K562 (cell line): ENCODE data around the gene GALR3. TPM values are rescaled to one million over a fixed set of nuclear protein-coding genes. Genes with fewer than 3 reads are reported as not detected.
A peak's percentile ranks its signal among the peaks of the same experiment; 100 is the strongest.

Source experiments
- ATAC-seq: fragments of 200-7000 bp; cut with Tn5 transposase; 3 replicates; pipeline ENCODE4 v1.9.1; 2020; ENCODE audit warnings: moderate library complexity
- BruUV-seq: library from RNA; stranded (reverse); fragments of 400-500 nt; replicated peaks from 2 replicates; lab custom pipeline; 2021; lab: Mats Ljungman, UMichigan
- CTCF ChIA-PET: fragments of 300-600 bp; formaldehyde crosslinking; extraction: SDS; loops from one replicate; lab custom pipeline; 2021; ENCODE audit warnings: low intra/inter-chr PET ratio; lab: Yijun Ruan, JAX
- POLR2A ChIA-PET: fragments of 300-600, 350-650 bp; sonication (Branson Sonifier 250); formaldehyde crosslinking; extraction: SDS; loops from one replicate; lab custom pipeline; 2021; ENCODE audit warnings: antibody characterized with exemption, inconsistent platforms; lab: Yijun Ruan, JAX
- DNase-seq, 4 experiments: peaks; one replicate each; pipeline versions ENCODE4 v3.0.0 to v3.0.0-alpha.2; 2011 to 2018; ENCODE audit warnings: low spot score in 3 of 4, mixed read lengths in 3 of 4; ENCODE audit errors: extremely low read depth in 1 of 4
- FAIRE-seq: peaks from 2 replicates; lab custom pipeline; 2011; peaks lifted over from hg19 to GRCh38; lab: Jason Lieb, UNC
- H2AFZ ChIP-seq: 2 replicates; pipeline ENCODE4 v1.6.0; 2011; ENCODE audit warnings: low read depth, low read length, control low read depth, inconsistent platforms
- H3K27ac ChIP-seq: fragments of 200-600 bp; 3 replicates; pipeline ENCODE4 v1.8.0; 2011; ENCODE audit warnings: low read depth, mild to moderate bottlenecking, control low read depth, inconsistent platforms, low read length, moderate library complexity, mixed read lengths; ENCODE audit errors: extremely low read depth
- H3K27me3 ChIP-seq, 2 experiments: fragments of 300-600 bp in 1 of 2; 2 replicates in 1 of 2; 3 replicates in 1 of 2; pipeline versions ENCODE4 v1.6.0 to v1.8.0; 2011; ENCODE audit warnings: inconsistent platforms in 2 of 2, low read length in 2 of 2, mild to moderate bottlenecking in 1 of 2, mixed read lengths in 1 of 2, moderate library complexity in 1 of 2; ENCODE audit not compliant: control insufficient read depth in 2 of 2, insufficient read depth in 2 of 2
- H3K36me3 ChIP-seq: fragments of 300-600 bp; 3 replicates; pipeline ENCODE4 v1.8.0; 2011; ENCODE audit warnings: mild to moderate bottlenecking, low read length, inconsistent platforms; ENCODE audit not compliant: control insufficient read depth, insufficient read depth
- H3K4me1 ChIP-seq, 2 experiments: fragments of 200-600 bp in 1 of 2; replicated peaks in 1 of 2; 2 replicates in 1 of 2; 3 replicates in 1 of 2; pipeline versions ENCODE4 v1.5.1 to v1.8.0; 2011; ENCODE audit warnings: inconsistent platforms in 2 of 2, low read length in 2 of 2, mild to moderate bottlenecking in 1 of 2, mixed read lengths in 1 of 2, moderate library complexity in 1 of 2; ENCODE audit not compliant: control insufficient read depth in 2 of 2, insufficient read depth in 2 of 2
- H3K4me2 ChIP-seq: 2 replicates; pipeline ENCODE4 v1.6.1; 2011; ENCODE audit warnings: low read length, control low read depth, inconsistent platforms, mixed read lengths; ENCODE audit not compliant: insufficient read depth
- H3K4me3 ChIP-seq: fragments of 200-600 bp; sonication (generic), shearing (Covaris generic); 2 replicates; pipeline ENCODE4 v1.5.1; 2016; ENCODE audit warnings: control low read depth, inconsistent platforms
- H3K79me2 ChIP-seq: fragments of 200-600 bp; 3 replicates; pipeline ENCODE4 v1.8.0; 2011; ENCODE audit warnings: low read length, inconsistent platforms; ENCODE audit not compliant: control insufficient read depth, insufficient read depth
- H3K9ac ChIP-seq, 2 experiments: 2 replicates each; pipeline versions ENCODE4 v1.6.0 to v1.6.1; 2011; ENCODE audit warnings: low read depth in 2 of 2, low read length in 2 of 2, control low read depth in 1 of 2, inconsistent platforms in 1 of 2, mild to moderate bottlenecking in 1 of 2, mixed read lengths in 1 of 2; ENCODE audit not compliant: insufficient read depth in 1 of 2
- H3K9me1 ChIP-seq: one replicate; pipeline ENCODE4 v1.6.0; 2011; ENCODE audit warnings: inconsistent platforms, mild to moderate bottlenecking, low read length, moderate library complexity; ENCODE audit not compliant: control insufficient read depth, insufficient read depth
- H3K9me3 ChIP-seq: replicated peaks from 2 replicates; pipeline ENCODE4 v1.5.1; 2011; ENCODE audit warnings: low read depth, low read length, inconsistent platforms; ENCODE audit not compliant: control insufficient read depth, insufficient read depth
- H4K20me1 ChIP-seq: replicated peaks from 2 replicates; pipeline ENCODE4 v1.6.1; 2011; ENCODE audit warnings: low read length, inconsistent platforms, mixed read lengths; ENCODE audit not compliant: control insufficient read depth, insufficient read depth
- BCOR ChIP-seq: fragments of 450-650 bp; IDR thresholded peaks from 2 replicates; pipeline ENCODE4 v1.6.1; 2016
- ESRRA ChIP-seq: fragments of 450-650 bp; IDR thresholded peaks from 2 replicates; pipeline ENCODE4 v1.6.1; 2014; ENCODE audit warnings: low read depth, mild to moderate bottlenecking, moderate library complexity, borderline replicate concordance
- RBM25 ChIP-seq: fragments of 200-400 bp; formaldehyde crosslinking; IDR thresholded peaks from 2 replicates; pipeline ENCODE4 v1.6.1; 2018; ENCODE audit warnings: low read length, low read depth, moderate library complexity; ENCODE audit not compliant: severe bottlenecking
- TARDBP ChIP-seq: fragments of 450-650 bp; IDR thresholded peaks from 2 replicates; pipeline ENCODE4 v1.6.1; 2016
- ZFP1 ChIP-seq: fragments of 450-650 bp; formaldehyde crosslinking; IDR thresholded peaks from 2 replicates; pipeline ENCODE4 v1.4.0; 2020; ENCODE audit warnings: mild to moderate bottlenecking, mixed read lengths
- ZMIZ1 ChIP-seq, 2 experiments: fragments of 150-350 bp in 1 of 2; IDR thresholded peaks; 2 replicates each; pipeline ENCODE4 v1.6.1; 2012 to 2016; ENCODE audit warnings: low read depth in 2 of 2, low read length in 2 of 2, mild to moderate bottlenecking in 1 of 2, moderate library complexity in 1 of 2
- ZNF134 ChIP-seq: fragments of 250-450 bp; sonication (Bioruptor Pico); conservative IDR thresholded peaks from 2 replicates; pipeline ENCODE4 v1.4.0; 2020
- ZNF655 ChIP-seq: fragments of 250-450 bp; sonication (Bioruptor Pico); IDR thresholded peaks from 2 replicates; pipeline ENCODE4 v1.5.0; 2021
- ZNF830 ChIP-seq: fragments of 250-450 bp; sonication (Bioruptor Pico); IDR thresholded peaks from 2 replicates; pipeline ENCODE4 v1.5.0; 2021; ENCODE audit warnings: mild to moderate bottlenecking
- ZSCAN32 ChIP-seq: fragments of 450-650 bp; formaldehyde crosslinking; IDR thresholded peaks from 2 replicates; pipeline ENCODE4 v1.4.0; 2020; ENCODE audit warnings: mild to moderate bottlenecking, moderate library complexity
- WGBS: fragments of 100-300 bp; shearing (Covaris generic); methylation state at CpG from one replicate; pipeline ENCODE4 v1.1.6; 2016; ENCODE audit warnings: low coverage, mixed read lengths; ENCODE audit not compliant: insufficient coverage; ENCODE audit errors: missing lambda C conversion rate; 5-methylcytosine and 5-hydroxymethylcytosine counted together
- in situ Hi-C: fragments of 300-500 bp; cut with MboI; formaldehyde crosslinking; loops from 4 replicates; pipeline ENCODE4 v1.15.0; 2018; ENCODE audit warnings: inconsistent platforms, mixed read lengths
- intact Hi-C: fragments of 100-400 bp; cut with micrococcal nuclease; formaldehyde crosslinking; loops from 2 replicates; pipeline ENCODE4 v1.14.2; 2022
- polyA plus RNA-seq, 8 experiments: library from polyadenylated mRNA; depleted of rRNA in 4 of 8; stranded (reverse) in 5 of 8; unstranded in 3 of 8; fragments of >200 nt; fragmentation: Nextera tagmentation in 2 of 8; fragmentation: Illumina TruSeq in 1 of 8; extraction: Ambion mirVana in 2 of 8; extraction: Trizol in 1 of 8; gene quantifications; 2 replicates each; pipeline versions ENCODE4 v1.2.1 to v1.2.3, GENCODE V29; 2011 to 2014; ENCODE audit warnings: inconsistent platforms in 1 of 8, missing spikeins in 1 of 8
- total RNA-seq, 7 experiments: library from RNA; depleted of rRNA in 6 of 7; stranded (reverse); fragments of >200 nt in 6 of 7; fragmentation: Illumina TruSeq in 2 of 7; extraction: Trizol in 2 of 7; gene quantifications; 2 replicates each; pipeline versions ENCODE4 v1.2.1 to v1.2.3, GENCODE V29; 2011 to 2021; ENCODE audit warnings: low replicate concordance in 1 of 7

Gene GALR3
- total and polyA plus RNA-seq, 9 of the 15 experiments (the other 6 are each of a cell fraction or from before 2014, with no cell fraction given): 0.13 TPM; not detected in 8

GRCh38 chr22:37774728-37775127 lies 48.5 kb upstream of the GALR3 start:
- FAIRE-seq (no peak), DNase-seq (no peak), ATAC-seq (no peak)
- Histone ChIP-seq H3K27me3 (no peaks in the 10 kb centered on the region), H3K4me2 (no peak overlapping the region), H3K9me1 (no peaks in the 10 kb centered on the region), H2AFZ (no peak overlapping the region), H3K36me3 (no peaks in the 10 kb centered on the region), H3K9ac (no peak overlapping the region), H4K20me1 (no peaks in the 10 kb centered on the region), H3K79me2 (no peaks in the 10 kb centered on the region), H3K27ac (no peak overlapping the region), H3K9me3 (no peaks in the 10 kb centered on the region), H3K4me3 (no peak overlapping the region), H3K4me1 (peaks cover 5 to 7% of the 10 kb centered on the region in 2 experiments; a peak in 3 of 5 replicates)
- ChIA-PET POLR2A (no interaction called here), CTCF (no interaction called here)
- in situ Hi-C loops: no loop called here
- TF ChIP-seq ZMIZ1 (IDR thresholded peaks at IDR 0.05; ENCODE audit: low read depth in 2 of 2, low read length in 2 of 2) (no peak), ZFP1 (CRISPR knock-in tag) (no peak), TARDBP (no peak), ZSCAN32 (CRISPR knock-in tag) (no peak), ZNF655 (CRISPR knock-in tag) (no peak), ZNF134 (CRISPR knock-in tag) (no peak), ESRRA (peak; percentile 78), RBM25 (peak; percentile 63), BCOR (peak; percentile 31; the same call in 1 of the 2 replicates), ZNF830 (CRISPR knock-in tag) (no peak)
- WGBS: 65% methylated on average over 3 of the region's 3 CpGs
- intact Hi-C loops: no loop called here
- no TSS peak for BruUV-seq
